Lung (tissue), 12 donors: ENCODE measurements around the gene IPO11. TPM values are rescaled to one million over a fixed set of nuclear protein-coding genes. Genes with fewer than 3 reads are reported as not detected.

ENCODE experiments used
- ATAC-seq: fragments of 200-7000 bp; cut with Tn5 transposase; one replicate; pipeline ENCODE4 v1.9.1; 2020; ENCODE audit warnings: moderate number of reproducible peaks; ENCODE audit not compliant: insufficient read depth, low FRiP score
- DNase-seq, 3 donors: peaks; one replicate each; pipeline ENCODE4 v3.0.0-alpha.2; 2013 to 2017
- H3K27ac ChIP-seq, 2 donors: one replicate each; pipeline ENCODE4 v1.5.1; 2013; ENCODE audit warnings: mild to moderate bottlenecking in 2 of 2, moderate library complexity in 2 of 2, control low read depth in 1 of 2, inconsistent platforms in 1 of 2, low read depth in 1 of 2, low read length in 1 of 2
- H3K27me3 ChIP-seq, 3 donors: one replicate each; pipeline ENCODE4 v1.5.1; 2013; ENCODE audit warnings: low read length in 2 of 3; ENCODE audit not compliant: control insufficient read depth in 3 of 3, insufficient read depth in 3 of 3
- H3K36me3 ChIP-seq, 4 donors: one replicate each; pipeline ENCODE4 v1.5.1; 2013; ENCODE audit warnings: low read length in 4 of 4, mild to moderate bottlenecking in 1 of 4, moderate library complexity in 1 of 4; ENCODE audit not compliant: control insufficient read depth in 4 of 4, insufficient read depth in 4 of 4
- H3K4me1 ChIP-seq, 5 donors: one replicate each; pipeline ENCODE4 v1.5.1; 2013; ENCODE audit warnings: low read length in 5 of 5, mild to moderate bottlenecking in 2 of 5, moderate library complexity in 1 of 5; ENCODE audit not compliant: control insufficient read depth in 5 of 5, insufficient read depth in 5 of 5
- H3K4me3 ChIP-seq: one replicate; pipeline ENCODE4 v1.5.1; 2013; ENCODE audit warnings: mild to moderate bottlenecking, control low read depth, moderate library complexity
- H3K9ac ChIP-seq, 2 donors: one replicate each; pipeline ENCODE4 v1.5.1; 2013; ENCODE audit warnings: low read length in 2 of 2, control low read depth in 1 of 2; ENCODE audit not compliant: insufficient read depth in 1 of 2
- H3K9me3 ChIP-seq, 4 donors: one replicate each; pipeline ENCODE4 v1.5.1; 2013; ENCODE audit warnings: low read length in 3 of 4, mild to moderate bottlenecking in 1 of 4, moderate library complexity in 1 of 4; ENCODE audit not compliant: control insufficient read depth in 4 of 4, insufficient read depth in 3 of 4
- WGBS, 2 donors: extraction: QIAGEN DNeasy Blood & Tissue Kit; methylation state at CpG; one replicate each; pipeline ENCODE4 v1.1.7; 2013; 5-methylcytosine and 5-hydroxymethylcytosine counted together
- polyA plus RNA-seq, 2 donors: library from polyadenylated mRNA; stranded (reverse); fragments of 200-250 nt; gene quantifications; one replicate each; pipeline ENCODE4 v1.2.1, GENCODE V29; 2013
- total RNA-seq, 2 donors: library from RNA; depleted of rRNA in 1 of 2; stranded (reverse); fragments of >200 nt in 1 of 2; gene quantifications; one replicate each; pipeline ENCODE4 v1.2.1, GENCODE V29; 2014 to 2021
- TF ChIP-seq, protein P1 (sequence below): IDR thresholded peaks from 2 replicates; pipeline ENCODE4 v1.5.1; 2012; ENCODE audit warnings: mild to moderate bottlenecking; ENCODE audit errors: control extremely low read depth, extremely low read depth
- donor health status: control.
- donor health status: control.
- donor health status: Bipolar disorder and iron deficiency.
- donor health status: healthy.
- donor health status: DM: yes; HTN: yes; CAD: no.

Gene IPO11
- total and polyA plus RNA-seq, 4 donors = 7.2 to 46.6 (median 25.5) TPM

DNA sequence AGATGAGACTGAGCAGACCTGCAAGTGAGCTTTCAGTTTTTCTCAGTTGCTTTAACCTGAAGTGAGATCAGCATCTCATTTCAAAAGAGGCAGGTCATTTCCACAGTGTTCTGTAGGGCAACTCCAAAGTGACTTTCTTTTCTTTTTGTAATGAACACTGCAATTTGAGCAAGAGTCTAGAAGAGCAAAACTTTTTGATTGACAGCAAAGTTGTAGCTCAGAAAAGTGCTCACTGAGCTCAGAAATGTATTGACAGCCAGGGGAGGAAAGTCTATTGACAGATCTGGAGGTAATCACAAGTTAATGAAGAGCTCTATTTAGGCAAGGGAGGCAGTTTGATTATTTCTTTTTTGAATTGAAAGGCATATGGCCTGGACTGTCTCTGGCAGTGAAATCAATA lies 220.7 kb downstream of the IPO11 start:
- H3K9me3 ChIP-seq = no peaks in the 10 kb centered on the region
- H3K27ac ChIP-seq = no peak overlapping the region
- TF ChIP-seq, protein P1, sequence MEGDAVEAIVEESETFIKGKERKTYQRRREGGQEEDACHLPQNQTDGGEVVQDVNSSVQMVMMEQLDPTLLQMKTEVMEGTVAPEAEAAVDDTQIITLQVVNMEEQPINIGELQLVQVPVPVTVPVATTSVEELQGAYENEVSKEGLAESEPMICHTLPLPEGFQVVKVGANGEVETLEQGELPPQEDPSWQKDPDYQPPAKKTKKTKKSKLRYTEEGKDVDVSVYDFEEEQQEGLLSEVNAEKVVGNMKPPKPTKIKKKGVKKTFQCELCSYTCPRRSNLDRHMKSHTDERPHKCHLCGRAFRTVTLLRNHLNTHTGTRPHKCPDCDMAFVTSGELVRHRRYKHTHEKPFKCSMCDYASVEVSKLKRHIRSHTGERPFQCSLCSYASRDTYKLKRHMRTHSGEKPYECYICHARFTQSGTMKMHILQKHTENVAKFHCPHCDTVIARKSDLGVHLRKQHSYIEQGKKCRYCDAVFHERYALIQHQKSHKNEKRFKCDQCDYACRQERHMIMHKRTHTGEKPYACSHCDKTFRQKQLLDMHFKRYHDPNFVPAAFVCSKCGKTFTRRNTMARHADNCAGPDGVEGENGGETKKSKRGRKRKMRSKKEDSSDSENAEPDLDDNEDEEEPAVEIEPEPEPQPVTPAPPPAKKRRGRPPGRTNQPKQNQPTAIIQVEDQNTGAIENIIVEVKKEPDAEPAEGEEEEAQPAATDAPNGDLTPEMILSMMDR = no peak
- no peaks in the 10 kb centered on the region for H3K27me3 ChIP-seq
- H3K4me3 ChIP-seq = no peak overlapping the region
- DNase-seq (no peak), ATAC-seq (no peak)
- H3K9ac ChIP-seq = no peak overlapping the region
- H3K4me1 ChIP-seq = no peaks in the 10 kb centered on the region
- H3K36me3 ChIP-seq = peaks cover 0 to 5% (median 0%) of the 10 kb centered on the region in 4 donors

DNA sequence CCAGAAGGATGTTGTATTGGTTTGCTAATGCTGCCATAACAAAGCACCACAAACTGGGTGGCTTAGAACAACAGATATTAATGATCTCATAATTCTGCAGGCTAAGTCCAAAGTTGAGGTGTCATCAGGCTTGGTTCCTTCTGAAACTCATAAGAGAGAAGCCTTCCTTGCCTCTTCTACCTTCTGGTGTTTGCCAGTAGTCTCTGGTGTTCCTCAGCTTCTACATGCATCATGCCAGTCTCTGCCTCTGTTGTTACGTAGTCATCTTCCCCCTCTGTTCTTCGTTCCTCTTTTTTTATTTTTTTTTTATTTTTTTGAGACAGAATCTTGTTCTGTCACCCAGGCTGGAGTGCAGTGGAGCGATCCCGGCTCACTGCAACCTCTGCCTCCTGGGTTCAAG lies 227.9 kb downstream of the IPO11 start:
- DNase-seq = no peak
- H3K4me1 ChIP-seq = peaks cover 0 to 2% (median 0%) of the 10 kb centered on the region in 5 donors
- TF ChIP-seq, protein P1 = no peak
- 57 to 74% methylated on average over 4 of the region's 4 CpGs for WGBS, 2 donors
- H3K4me3 ChIP-seq = no peak overlapping the region
- ATAC-seq = no peak
- H3K27ac ChIP-seq = no peak overlapping the region
- no peaks in the 10 kb centered on the region for H3K27me3 ChIP-seq
- H3K36me3 ChIP-seq = no peaks in the 10 kb centered on the region
- H3K9me3 ChIP-seq = no peaks in the 10 kb centered on the region
- no peak overlapping the region for H3K9ac ChIP-seq

DNA sequence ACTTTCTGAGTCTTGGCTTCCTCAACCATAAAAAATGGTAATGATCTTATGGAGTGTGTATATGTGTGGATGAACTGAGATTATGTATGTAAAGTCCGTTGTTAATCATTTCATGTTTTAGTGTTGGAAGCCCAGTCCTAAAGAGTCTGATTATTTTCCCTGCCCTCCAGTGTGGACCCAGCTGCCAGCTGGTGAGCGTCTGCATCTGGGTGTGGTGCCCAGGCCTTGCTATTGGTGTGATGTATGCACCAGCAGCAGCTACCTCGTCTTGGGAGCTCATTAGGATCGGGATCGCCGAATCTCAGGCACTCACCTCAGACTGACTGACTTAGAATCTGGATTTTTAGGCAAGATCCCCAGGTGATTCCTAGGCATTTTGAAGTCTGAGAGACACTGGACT lies 229.9 kb downstream of the IPO11 start:
- TF ChIP-seq, protein P1 = no peak
- Histone ChIP-seq H3K4me1 (peaks cover 0 to 2% (median 0%) of the 10 kb centered on the region in 5 donors), H3K27ac (no peak overlapping the region), H3K9ac (no peak overlapping the region), H3K4me3 (no peak overlapping the region), H3K36me3 (no peaks in the 10 kb centered on the region), H3K9me3 (no peaks in the 10 kb centered on the region), H3K27me3 (no peaks in the 10 kb centered on the region)
- no peak for DNase-seq
- ATAC-seq = no peak
- 93 to 96% methylated on average over 6 of the region's 6 CpGs for WGBS, 2 donors
